HL-60/S4 treated with retinoic acid at 250 ng/mL for 4 days and 3 days (cell line): ENCODE measurements around the gene FAM149B1.

Source experiments
- in situ Hi-C: fragments of 300-500 bp; cut with MboI; formaldehyde crosslinking; loops from 2 replicates; pipeline ENCODE4 v1.7.0; 2022; ENCODE audit warnings: low sequenced_read_pairs

The FAM149B1 gene

GRCh38 chr10:73263693-73264347, 95.9 kb downstream of the FAM149B1 start:
- in situ Hi-C loops: no loop called here

- in situ Hi-C loops: no loop called here
These were observed 96.5 kb downstream of the FAM149B1 start for GRCh38 chr10:73264423-73264822.

GRCh38 chr10:73281097-73281496, 113.2 kb downstream of the FAM149B1 start:
- in situ Hi-C loops: no loop called here

- in situ Hi-C loops: no loop called here
These were observed 119.5 kb downstream of the FAM149B1 start for GRCh38 chr10:73287441-73287840.

GRCh38 chr10:73289958-73290357, 122.0 kb downstream of the FAM149B1 start:
- in situ Hi-C loops: no loop called here

GRCh38 chr10:73293461-73293860, 125.5 kb downstream of the FAM149B1 start:
- in situ Hi-C loops: no loop called here
